CD14-positive monocyte (primary cell): ENCODE measurements around the gene FGF2. TPM values are rescaled to one million over a fixed set of nuclear protein-coding genes. Genes with fewer than 3 reads are reported as not detected.

Source experiments
- DNase-seq, 3 donors: peaks; one replicate each; pipeline ENCODE4 v3.0.0-alpha.2; 2011 to 2022
- H2AFZ ChIP-seq: 2 replicates; pipeline ENCODE4 v1.6.0; 2012; ENCODE audit warnings: mild to moderate bottlenecking, low read depth, low read length, inconsistent platforms; ENCODE audit not compliant: insufficient read depth, poor library complexity, severe bottlenecking
- H3K27ac ChIP-seq, 2 donors: 1 replicate in 1 of 2; 2 replicates in 1 of 2; pipeline ENCODE4 v1.5.1; 2012 to 2013; ENCODE audit warnings: low read length in 2 of 2, control low read depth in 1 of 2, inconsistent platforms in 1 of 2, low read depth in 1 of 2, mild to moderate bottlenecking in 1 of 2
- H3K27me3 ChIP-seq, 2 donors: one replicate each; pipeline versions ENCODE4 v1.6.0 to v1.6.1; 2011 to 2013; ENCODE audit warnings: low read length in 2 of 2; ENCODE audit not compliant: control insufficient read depth in 2 of 2, insufficient read depth in 2 of 2
- H3K36me3 ChIP-seq, 2 donors: replicated peaks in 1 of 2; 1 replicate in 1 of 2; 2 replicates in 1 of 2; pipeline versions ENCODE4 v1.5.1 to v1.6.1; 2012 to 2013; ENCODE audit warnings: low read length in 2 of 2, control low read depth in 1 of 2, inconsistent platforms in 1 of 2, mild to moderate bottlenecking in 1 of 2; ENCODE audit not compliant: insufficient read depth in 2 of 2, control insufficient read depth in 1 of 2
- H3K4me1 ChIP-seq, 2 donors: 1 replicate in 1 of 2; 2 replicates in 1 of 2; pipeline versions ENCODE4 v1.5.1 to v1.6.1; 2012 to 2013; ENCODE audit warnings: low read length in 2 of 2, control low read depth in 1 of 2, inconsistent platforms in 1 of 2, mild to moderate bottlenecking in 1 of 2, moderate library complexity in 1 of 2; ENCODE audit not compliant: insufficient read depth in 2 of 2, control insufficient read depth in 1 of 2
- H3K4me2 ChIP-seq: replicated peaks from 2 replicates; pipeline ENCODE3; 2012; ENCODE audit warnings: low read length, moderate library complexity, mild to moderate bottlenecking; ENCODE audit not compliant: poor library complexity, severe bottlenecking; ENCODE audit errors: extremely low read depth
- H3K4me3 ChIP-seq, 3 experiments: fragments of 200-600 bp in 1 of 3; sonication (generic) in 1 of 3; replicated peaks in 1 of 3; 1 replicate in 2 of 3; 2 replicates in 1 of 3; pipeline ENCODE4 v1.5.1; 2011 to 2013; ENCODE audit warnings: low read length in 3 of 3, mild to moderate bottlenecking in 3 of 3, control low read depth in 2 of 3, low read depth in 2 of 3, inconsistent platforms in 1 of 3, moderate library complexity in 1 of 3
- H3K79me2 ChIP-seq: 2 replicates; pipeline ENCODE4 v1.6.0; 2012; ENCODE audit warnings: mild to moderate bottlenecking, control low read depth, inconsistent platforms, low read length, moderate library complexity; ENCODE audit not compliant: insufficient read depth
- H3K9ac ChIP-seq: 2 replicates; pipeline ENCODE4 v1.6.0; 2017; ENCODE audit warnings: low read length, mild to moderate bottlenecking; ENCODE audit not compliant: insufficient read depth, poor library complexity, severe bottlenecking
- H3K9me3 ChIP-seq, 2 donors: replicated peaks in 1 of 2; 1 replicate in 1 of 2; 2 replicates in 1 of 2; pipeline versions ENCODE4 v1.5.1 to v1.6.1; 2012 to 2013; ENCODE audit warnings: low read length in 2 of 2, control low read depth in 1 of 2; ENCODE audit not compliant: control insufficient read depth in 1 of 2, insufficient read depth in 1 of 2
- H4K20me1 ChIP-seq: 2 replicates; pipeline ENCODE4 v1.6.0; 2012; ENCODE audit warnings: mild to moderate bottlenecking, low read length, control low read depth, moderate library complexity; ENCODE audit not compliant: insufficient read depth
- H3K27ac Mint-ChIP-seq, 7 donors: one replicate each; pipeline ENCODE4 v1.8.0; 2020; ENCODE audit warnings: mild to moderate bottlenecking in 7 of 7, mixed read lengths in 7 of 7, moderate library complexity in 6 of 7, inconsistent platforms in 2 of 7
- H3K27me3 Mint-ChIP-seq, 3 donors: one replicate each; pipeline ENCODE4 v1.8.0; 2021 to 2022; ENCODE audit warnings: low read depth in 3 of 3, mild to moderate bottlenecking in 3 of 3, mixed read lengths in 3 of 3, moderate library complexity in 3 of 3, inconsistent platforms in 1 of 3
- H3K36me3 Mint-ChIP-seq, 2 donors: one replicate each; pipeline ENCODE4 v1.8.0; 2020; ENCODE audit warnings: mixed read lengths in 2 of 2, inconsistent platforms in 1 of 2, mild to moderate bottlenecking in 1 of 2
- H3K4me1 Mint-ChIP-seq: one replicate; pipeline ENCODE4 v1.8.0; 2020; ENCODE audit warnings: mild to moderate bottlenecking, mixed read lengths
- H3K4me3 Mint-ChIP-seq, 2 donors: one replicate each; pipeline ENCODE4 v1.8.0; 2020; ENCODE audit warnings: mild to moderate bottlenecking in 2 of 2, mixed read lengths in 2 of 2, moderate library complexity in 1 of 2
- H3K9me3 Mint-ChIP-seq, 7 donors: one replicate each; pipeline ENCODE4 v1.8.0; 2020 to 2022; ENCODE audit warnings: mixed read lengths in 7 of 7, mild to moderate bottlenecking in 6 of 7, moderate library complexity in 6 of 7, inconsistent platforms in 2 of 7
- CTCF ChIP-seq: fragments of 200-600 bp; IDR thresholded peaks from one replicate; pipeline ENCODE4 v1.8.0; 2022; ENCODE audit warnings: antibody characterized with exemption, mild to moderate bottlenecking
- WGBS: methylation state at CpG from one replicate; pipeline ENCODE4 v1.1.5; 2013; ENCODE audit warnings: missing lambda C conversion rate; ENCODE audit not compliant: insufficient coverage; 5-methylcytosine and 5-hydroxymethylcytosine counted together
- intact Hi-C, 2 donors: fragments of 100-400 bp; cut with micrococcal nuclease; formaldehyde crosslinking; loops; one replicate each; pipeline versions ENCODE4 v1.15.0 to v1.15.1; 2023
- polyA plus RNA-seq, 3 donors: library from polyadenylated mRNA; depleted of rRNA in 1 of 3; unstranded in 2 of 3; stranded (reverse) in 1 of 3; fragments of 300-500 nt in 2 of 3; fragments of >200 nt in 1 of 3; fragmentation: Illumina TruSeq in 2 of 3; gene quantifications; 1 replicate in 2 of 3; 2 replicates in 1 of 3; pipeline ENCODE4 v1.2.3, GENCODE V29; 2012 to 2021

The FGF2 gene
- polyA plus RNA-seq, 3 donors: not detected

- Histone ChIP-seq H3K4me3 (no peak overlapping the region), H3K9ac (no peak overlapping the region), H3K4me1 (peaks cover 2 to 4% of the 10 kb centered on the region in 2 donors), H3K27ac (no peak overlapping the region), H3K36me3 (no peaks in the 10 kb centered on the region), H4K20me1 (no peaks in the 10 kb centered on the region), H3K27me3 (peaks cover 42 to 50% of the 10 kb centered on the region in 2 donors), H3K9me3 (peaks cover 0 to 6% of the 10 kb centered on the region in 2 donors), H3K4me2 (no peak overlapping the region), H3K79me2 (no peaks in the 10 kb centered on the region), H2AFZ (no peak overlapping the region)
- Mint-ChIP-seq H3K27ac (no peak overlapping the region), H3K36me3 (peaks cover 0 to 3% of the 10 kb centered on the region in 2 donors), H3K4me1 (peaks cover 7% of the 10 kb centered on the region), H3K9me3 (peaks cover 0 to 16% (median 3%) of the 10 kb centered on the region in 7 donors), H3K4me3 (no peak overlapping the region), H3K27me3 (peaks cover 41 to 59% (median 42%) of the 10 kb centered on the region in 3 donors)
- DNase-seq: no peak
- intact Hi-C loops: no loop called here
- no peak for TF ChIP-seq CTCF
- WGBS: no CpG with 5 or more reads among the region's 1 CpG
These were observed 6.1 kb downstream of the FGF2 start for GRCh38 chr4:122832732-122833131.

- DNase-seq: no peak
- Histone ChIP-seq H4K20me1 (no peaks in the 10 kb centered on the region), H3K36me3 (no peaks in the 10 kb centered on the region), H3K9ac (no peak overlapping the region), H3K79me2 (no peaks in the 10 kb centered on the region), H3K27ac (no peak overlapping the region), H3K27me3 (peaks cover 29 to 37% of the 10 kb centered on the region in 2 donors), H3K4me1 (no peaks in the 10 kb centered on the region), H3K4me3 (no peak overlapping the region), H3K4me2 (no peak overlapping the region), H2AFZ (no peak overlapping the region), H3K9me3 (no peaks in the 10 kb centered on the region)
- Mint-ChIP-seq H3K4me3 (no peak overlapping the region), H3K27ac (no peak overlapping the region), H3K9me3 (peaks cover 0 to 3% (median 0%) of the 10 kb centered on the region in 7 donors), H3K27me3 (peaks cover 28 to 46% (median 29%) of the 10 kb centered on the region in 3 donors), H3K4me1 (no peaks in the 10 kb centered on the region), H3K36me3 (no peaks in the 10 kb centered on the region)
- intact Hi-C loops: no loop called here
- no peak for TF ChIP-seq CTCF
- 100% methylated on average over 2 of the region's 4 CpGs for WGBS
These were observed 7.4 kb downstream of the FGF2 start for GRCh38 chr4:122833999-122834398.
